HG02642 (cell line): ENCODE measurements around the gene BIN1.

Source experiments
- ATAC-seq: cut with Tn5 transposase; IDR thresholded peaks from one replicate; pipeline ENCODE4 v1.9.1; 2021; ENCODE audit warnings: mild to moderate bottlenecking; ENCODE audit not compliant: unreplicated experiment, poor library complexity

Gene BIN1

DNA sequence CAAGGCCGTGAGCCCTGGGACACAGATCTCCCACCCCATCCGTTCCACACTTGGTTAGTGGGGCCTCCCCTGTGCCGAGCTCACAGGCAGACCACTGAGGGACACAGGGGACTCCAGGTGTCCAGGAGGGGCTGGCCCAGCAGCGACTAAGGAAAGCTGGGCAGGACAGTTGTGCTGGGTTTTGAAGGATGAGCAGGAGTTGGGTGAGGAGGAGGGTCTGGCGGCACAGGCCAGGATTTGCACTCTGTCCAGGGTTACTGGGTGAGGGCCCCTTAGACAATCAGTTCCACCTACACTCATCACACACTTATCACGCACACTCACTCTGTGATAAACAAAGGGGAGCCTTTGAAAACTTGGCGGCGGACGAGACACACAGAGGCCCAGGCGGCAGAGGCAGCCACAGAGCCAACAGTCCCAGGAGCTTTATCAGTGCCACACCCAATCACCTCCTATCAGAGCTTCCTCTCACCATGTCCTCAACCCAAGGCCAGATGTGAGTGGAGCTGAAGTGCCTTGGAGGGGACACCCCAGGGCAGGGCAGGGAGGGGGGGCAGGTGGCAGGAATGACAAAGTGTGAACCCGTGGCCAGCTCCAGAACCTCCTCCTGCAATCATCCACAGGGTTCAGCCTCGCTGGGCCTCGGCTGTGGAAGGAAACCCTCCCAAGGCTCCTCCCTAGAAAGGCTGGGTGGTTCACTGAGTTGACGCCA, 26.6 kb downstream of the BIN1 start:
- peak; percentile 19 for ATAC-seq

DNA sequence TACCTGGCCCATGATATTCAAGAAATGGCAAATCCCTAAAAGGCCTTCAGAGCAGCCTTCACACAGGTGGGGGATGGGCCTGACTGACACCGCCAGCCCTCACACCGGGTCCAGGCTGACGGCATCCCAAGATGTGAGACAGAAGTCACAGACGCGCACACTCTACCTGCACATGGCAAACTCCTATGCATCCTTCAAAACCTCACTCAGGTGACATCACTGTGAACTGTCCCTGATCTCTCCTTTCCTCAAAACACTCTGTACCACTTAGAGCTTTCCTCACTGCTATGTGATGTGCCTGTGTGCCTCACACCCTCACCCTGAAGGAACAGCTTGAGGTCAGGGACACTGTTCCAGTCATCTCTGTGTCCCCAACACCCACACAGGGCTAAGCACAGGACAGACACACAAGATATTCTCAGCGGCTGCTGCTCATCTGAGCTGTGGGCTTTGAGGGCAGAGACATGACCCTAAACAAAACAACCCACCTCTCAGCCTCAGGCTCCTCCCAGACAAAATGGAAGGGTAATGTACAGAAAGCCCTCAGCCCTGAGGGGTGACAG, 27.5 kb downstream of the BIN1 start:
- no peak for ATAC-seq

DNA sequence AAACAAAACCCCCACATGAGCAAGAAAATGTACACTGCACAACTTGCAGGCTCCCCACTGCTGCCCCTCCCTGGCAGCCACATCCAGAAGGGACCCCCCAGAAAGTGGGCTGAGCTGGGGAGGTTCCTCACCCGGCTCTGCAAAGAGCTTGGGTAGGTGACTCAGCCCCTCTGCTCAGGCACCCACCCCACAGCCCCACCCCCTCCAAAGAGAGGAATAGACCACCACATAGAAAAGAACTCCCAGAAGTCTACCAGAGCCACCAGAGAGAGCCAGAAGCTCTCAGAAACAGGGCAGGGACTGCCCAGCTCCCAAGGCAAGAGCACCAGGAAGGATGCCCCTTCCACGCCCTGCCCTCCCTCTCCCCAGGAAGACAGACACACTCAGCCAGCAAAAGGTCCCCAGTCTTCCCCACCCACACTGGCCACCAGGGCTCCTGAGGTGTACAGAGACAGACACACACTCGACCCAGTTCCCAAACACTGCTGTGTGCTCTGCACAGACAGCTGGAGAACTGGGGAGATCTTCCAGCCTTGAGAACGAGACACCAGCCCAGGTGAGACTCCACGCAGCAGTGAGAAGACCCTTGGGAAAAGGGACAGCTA, 28.2 kb downstream of the BIN1 start:
- ATAC-seq, result no peak

DNA sequence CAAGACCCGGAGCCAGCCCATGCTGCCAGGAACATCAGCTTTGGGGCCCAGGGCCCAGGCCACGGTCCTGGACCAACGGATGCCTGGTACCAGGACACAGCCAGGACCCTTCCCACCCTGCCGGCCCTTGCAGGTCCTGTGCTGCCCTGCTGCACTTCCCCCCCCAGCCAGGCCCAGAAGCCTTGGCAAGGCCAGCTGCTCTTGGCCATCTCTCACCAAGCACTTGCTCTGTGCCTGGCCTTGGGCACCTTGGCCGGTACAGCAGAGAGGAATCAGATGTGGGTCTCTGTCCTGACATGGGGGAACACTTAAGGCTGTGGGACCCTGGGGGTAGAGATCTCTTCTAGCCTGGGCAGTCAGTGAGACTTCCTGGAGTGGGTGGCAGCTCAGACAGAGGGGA, 28.9 kb downstream of the BIN1 start:
- no peak for ATAC-seq

DNA sequence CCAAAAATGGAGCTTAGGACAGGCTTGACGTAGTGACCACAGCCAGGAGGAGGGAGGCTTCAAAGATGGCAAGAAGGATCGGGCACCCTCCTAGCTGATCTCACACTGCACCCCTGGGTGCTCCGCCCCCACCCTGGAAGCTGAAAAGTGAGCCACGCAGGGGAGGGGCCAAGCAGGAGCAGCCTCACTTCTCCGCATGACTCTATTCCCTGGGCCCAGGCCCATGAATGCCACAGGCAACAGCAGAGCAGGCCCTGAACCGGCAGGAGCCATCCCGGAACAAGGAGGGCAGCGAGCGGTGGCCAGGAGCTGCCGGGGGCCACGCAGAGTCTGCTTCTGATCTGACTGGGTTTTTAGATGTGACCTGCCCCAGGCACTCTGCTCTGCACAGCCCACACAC, 30.0 kb downstream of the BIN1 start:
- ATAC-seq, result no peak

DNA sequence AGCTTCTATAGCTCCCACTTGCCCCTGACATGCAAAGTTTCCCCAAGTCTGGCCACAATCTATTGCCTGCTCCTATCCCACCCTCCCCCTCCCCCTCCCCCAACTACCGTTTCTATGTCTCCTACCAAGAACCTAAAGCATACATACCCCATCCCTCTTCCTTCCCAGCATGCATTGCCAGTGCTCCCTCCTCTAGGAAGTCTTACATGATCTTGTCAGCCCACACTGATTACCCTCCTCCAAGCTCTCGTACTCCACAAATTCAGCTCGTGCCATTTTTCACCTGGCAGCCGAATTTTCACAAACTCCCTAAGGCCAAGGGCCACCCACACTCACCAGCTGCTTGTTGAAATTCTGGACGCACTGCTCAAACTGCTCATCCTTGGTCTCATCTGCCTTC, 30.7 kb downstream of the BIN1 start:
- ATAC-seq, result no peak

DNA sequence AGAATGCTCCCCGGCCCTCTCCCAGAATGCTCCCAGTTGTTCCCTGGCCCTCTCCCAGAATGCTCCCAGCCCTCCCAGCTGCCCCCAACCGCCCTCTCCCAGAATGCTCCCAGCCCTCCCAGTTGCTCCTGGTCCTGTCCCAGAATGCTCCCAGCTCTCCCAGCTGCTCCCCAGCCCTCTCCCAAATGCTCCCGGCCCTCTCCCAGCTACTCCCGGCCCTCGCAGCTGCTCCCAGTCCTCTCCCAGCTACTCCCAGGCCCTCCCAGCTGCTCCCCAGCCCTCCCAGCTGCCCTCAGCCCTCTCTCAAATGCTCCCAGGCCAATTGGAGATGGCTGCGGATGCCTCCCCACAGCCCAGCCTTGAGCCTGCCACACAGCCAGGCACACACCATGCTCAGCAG, 31.1 kb downstream of the BIN1 start:
- no peak for ATAC-seq

DNA sequence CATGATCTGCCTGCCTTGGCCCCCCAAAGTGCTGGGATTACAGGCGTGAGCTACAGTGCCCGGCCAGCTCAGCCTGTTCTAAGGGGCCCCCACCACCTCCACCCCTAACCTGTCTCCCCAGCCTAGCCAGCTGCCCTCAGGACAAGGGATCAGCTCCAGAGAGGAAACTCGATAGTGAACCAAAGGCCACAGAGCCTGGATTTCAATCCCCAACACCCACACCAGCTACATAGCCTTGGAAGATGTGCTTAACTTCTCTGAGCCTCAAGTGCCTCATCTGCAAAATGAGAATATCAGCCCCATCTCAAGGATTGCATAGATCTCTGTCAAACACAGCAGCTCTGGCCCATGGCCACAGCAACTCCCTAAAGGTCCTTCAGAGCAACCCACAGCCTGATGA, 32.0 kb downstream of the BIN1 start:
- no peak for ATAC-seq

DNA sequence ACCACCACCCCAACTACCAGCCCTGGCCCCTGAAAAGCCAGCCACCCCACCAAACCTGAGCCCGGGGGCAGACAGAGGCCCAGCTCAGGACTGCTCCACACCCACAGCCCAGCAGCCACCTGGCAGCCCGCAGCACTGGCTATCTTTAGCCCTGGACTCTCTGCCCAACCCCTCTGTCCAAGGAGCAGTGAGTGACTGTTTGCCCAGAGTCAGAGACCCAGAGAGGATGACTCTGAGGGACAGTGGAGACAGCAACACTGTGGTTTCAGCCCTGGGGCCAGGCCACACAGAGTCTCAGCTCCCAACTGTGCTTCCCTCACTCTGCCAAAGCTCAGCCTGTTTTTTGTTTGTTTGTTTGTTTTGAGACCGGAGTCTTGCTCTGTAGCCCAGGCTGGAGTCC, 32.6 kb downstream of the BIN1 start:
- ATAC-seq, result no peak

DNA sequence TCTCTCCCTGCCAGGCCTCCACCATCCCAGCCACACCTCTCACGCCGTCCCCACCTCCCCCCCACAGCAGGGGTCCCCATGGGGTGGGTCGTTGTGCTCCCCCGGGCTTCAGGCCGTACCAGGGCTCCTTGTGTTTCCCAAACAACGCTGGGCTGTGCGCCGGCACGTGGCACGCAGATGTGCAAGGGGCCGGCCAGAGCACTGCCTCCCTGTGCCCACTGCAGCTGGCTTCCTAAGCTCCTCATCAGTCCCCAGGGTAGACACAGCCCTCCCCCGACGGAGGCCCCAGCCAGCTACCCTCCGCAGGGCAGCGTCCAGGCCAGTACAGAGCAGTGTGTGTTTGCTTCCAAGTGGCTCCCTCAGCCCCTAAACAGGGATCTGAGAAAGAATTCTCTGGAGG, 34.0 kb downstream of the BIN1 start:
- ATAC-seq, result no peak

DNA sequence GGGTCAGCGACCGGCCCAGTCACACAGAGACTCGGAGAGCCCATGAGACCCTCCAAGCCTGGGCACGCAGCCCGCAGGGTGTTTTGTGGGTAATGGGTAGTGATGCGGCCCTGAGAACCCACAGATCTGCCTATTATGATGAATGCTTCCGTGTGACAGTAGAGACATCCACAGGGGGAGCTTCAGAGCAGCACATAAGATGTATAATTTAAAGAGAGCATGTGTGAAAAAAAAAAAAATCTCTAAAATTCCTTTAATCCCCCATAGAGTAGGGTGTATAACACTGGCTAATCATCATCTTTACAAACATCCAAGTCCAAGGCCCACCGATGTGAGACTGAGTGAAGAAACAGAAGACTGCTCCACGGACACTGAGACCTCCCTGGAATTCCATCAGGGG, 34.6 kb downstream of the BIN1 start:
- ATAC-seq, result no peak

DNA sequence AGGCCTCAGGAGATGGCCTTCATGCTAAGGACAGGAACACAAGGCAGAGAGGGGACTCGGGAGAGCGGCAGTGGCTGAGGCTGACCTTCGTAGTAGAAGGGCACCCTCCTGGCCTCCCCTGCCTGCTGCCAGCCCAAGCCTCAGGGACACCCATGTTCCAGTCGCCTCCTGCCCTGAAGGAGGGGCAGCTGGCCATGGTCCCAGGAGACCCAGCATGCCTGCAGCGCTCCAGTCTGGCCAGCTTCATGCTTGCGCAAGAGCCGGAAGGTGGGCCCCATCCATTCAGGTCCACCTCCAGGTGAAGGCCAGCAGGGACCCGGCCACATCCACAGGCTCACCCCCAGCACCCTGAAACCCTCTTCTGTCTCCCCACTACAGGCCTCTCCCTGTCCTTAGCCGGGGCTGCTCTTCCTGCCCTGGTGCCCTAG, 35.0 kb downstream of the BIN1 start:
- ATAC-seq, result no peak

DNA sequence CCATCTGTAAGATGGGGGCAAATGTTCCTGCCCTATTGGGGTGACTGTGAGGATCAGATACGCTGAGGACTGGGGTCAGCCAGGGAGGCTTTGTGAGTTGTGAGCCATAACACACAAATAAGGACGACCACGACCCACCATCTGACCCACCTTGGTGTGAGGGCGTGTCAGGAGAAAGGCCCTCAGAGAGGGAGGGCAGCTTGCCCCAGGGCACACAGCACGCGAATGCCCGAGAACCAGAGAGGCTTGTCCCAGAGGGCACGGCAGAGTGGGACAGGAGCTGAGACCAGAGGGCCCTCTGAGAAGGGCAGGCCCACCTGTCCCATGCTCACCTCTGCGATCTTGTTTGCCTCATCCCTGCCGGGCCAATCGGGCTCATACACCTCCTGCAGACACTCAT, 36.7 kb downstream of the BIN1 start:
- no peak for ATAC-seq

DNA sequence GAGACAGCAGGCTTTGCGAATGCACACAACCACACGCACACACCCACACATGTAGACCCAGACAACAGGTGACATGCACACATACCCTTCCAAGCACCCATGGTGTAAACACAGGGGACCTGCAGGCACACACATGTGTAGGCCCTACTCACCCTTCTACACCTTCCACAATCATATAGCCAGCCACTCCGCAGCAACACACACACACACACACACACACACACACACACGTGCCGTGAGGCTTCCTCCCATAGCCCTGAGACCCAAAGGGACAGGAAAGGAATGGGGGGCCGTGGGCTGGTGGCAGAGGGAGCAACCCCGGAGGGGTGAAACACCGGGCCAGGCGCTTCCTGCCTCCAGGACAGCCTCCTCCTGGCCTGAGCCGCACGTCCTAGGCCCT, 37.4 kb downstream of the BIN1 start:
- no peak for ATAC-seq

DNA sequence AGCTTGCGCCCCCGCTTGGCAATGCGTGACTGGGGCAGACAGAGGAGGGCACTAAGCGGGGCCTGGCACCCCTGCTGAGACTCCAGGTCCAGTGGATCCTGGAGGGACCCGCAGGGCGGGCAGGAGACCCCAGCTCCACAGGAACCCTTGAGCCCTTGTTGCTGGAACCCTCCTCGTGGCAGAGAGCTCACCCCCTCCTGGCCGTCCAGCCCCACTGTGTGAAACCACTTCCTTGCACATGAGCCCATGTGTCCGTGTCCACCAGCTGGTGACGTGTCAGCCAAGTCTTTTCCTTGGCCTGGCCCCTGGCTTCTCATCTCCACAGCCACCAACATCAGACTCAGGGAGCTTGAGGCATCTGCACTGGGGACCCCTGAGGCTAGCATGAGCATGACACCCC, 38.0 kb downstream of the BIN1 start:
- no peak for ATAC-seq

DNA sequence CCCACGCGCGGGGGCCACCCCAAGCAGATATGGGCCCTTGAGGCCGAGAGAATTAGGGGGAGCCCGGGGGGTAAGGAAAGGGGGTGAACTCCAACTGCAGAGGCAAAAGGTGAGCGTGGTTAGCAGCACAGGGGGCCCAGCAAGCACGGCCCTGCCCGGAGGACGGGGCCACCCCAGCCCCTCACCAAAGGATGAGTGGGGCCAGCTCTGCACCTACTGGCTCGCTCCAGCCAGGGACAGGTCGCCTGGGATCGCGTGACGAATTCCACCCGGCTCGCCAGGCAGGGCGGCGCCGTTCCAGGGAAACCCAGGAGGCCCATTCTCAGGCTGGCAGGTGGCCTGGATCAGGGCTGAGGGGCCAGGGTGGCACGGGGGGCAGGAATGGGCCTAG, 38.6 kb downstream of the BIN1 start:
- no peak for ATAC-seq

DNA sequence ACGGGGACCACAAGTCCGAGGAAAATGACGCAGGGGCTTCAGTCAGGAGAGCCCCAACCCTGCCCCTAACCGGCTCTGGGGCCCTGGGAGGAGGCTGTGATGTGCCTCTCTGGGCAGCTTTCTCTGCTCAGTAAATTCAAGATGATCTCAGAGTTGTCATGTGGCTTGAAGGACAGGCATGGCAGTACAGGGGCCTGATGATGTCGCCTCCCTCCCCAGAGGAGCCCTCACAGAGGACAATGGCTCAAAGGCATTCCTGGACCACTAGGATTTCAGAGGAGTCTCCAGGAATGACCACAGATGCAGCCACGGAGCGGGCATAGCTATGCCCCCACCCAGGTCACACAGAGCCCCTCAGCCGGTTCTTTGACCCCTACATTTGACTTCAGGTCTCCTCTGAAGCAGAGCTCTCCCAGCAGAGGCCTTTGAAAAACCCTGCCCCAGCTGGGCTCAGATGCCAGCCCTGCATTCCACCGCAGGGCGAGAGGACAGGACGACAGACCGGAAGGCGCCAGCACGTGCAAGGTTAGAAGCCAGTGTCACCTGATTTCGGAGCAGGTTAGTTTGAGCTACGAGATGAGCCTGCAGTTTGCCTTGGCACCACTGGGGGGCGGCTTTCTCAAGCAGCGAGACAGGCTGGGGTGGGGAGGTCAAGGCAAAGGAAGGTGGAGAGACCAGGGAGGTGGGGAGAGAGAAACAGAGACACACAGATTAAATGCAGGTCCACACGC, 39.2 kb downstream of the BIN1 start:
- ATAC-seq, result no peak

DNA sequence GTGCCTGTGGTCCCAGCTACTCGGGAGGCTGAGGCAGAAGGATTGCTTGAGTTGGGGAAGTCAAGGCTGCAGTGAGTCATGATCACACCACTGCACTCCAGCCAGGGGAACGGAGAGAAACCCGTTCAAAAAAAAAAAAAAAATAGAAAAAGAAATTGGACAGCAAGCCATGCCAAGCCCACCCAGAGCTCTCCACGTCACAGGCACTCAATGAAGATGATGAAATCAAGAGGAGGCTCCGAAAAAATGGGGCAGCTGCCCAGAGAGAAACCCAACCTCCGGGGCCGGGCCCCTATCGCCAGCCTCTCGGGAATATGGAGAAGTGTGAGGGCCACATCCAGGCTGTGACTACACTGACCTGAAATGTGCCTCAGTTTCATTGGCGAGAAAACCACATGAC, 40.0 kb downstream of the BIN1 start:
- no peak for ATAC-seq

DNA sequence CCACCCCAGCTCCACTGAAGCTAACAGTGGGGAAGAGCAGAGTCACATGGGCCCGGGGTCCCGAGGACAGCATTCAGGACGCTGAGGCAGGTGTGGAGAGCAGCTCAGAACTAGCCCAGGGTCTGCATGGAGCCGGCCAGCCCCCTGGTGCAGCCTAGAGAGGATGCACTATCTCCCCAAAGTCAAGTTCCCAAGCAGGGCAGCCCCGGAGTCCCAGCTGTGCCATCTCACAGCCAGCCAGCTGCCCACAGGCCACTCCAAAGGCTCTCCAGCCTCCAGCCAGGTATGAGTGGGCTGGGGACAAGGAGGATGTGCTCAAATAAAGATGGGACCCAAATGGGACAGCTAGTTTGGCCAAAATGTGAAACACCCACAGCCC, 41.0 kb downstream of the BIN1 start:
- ATAC-seq, result no peak

DNA sequence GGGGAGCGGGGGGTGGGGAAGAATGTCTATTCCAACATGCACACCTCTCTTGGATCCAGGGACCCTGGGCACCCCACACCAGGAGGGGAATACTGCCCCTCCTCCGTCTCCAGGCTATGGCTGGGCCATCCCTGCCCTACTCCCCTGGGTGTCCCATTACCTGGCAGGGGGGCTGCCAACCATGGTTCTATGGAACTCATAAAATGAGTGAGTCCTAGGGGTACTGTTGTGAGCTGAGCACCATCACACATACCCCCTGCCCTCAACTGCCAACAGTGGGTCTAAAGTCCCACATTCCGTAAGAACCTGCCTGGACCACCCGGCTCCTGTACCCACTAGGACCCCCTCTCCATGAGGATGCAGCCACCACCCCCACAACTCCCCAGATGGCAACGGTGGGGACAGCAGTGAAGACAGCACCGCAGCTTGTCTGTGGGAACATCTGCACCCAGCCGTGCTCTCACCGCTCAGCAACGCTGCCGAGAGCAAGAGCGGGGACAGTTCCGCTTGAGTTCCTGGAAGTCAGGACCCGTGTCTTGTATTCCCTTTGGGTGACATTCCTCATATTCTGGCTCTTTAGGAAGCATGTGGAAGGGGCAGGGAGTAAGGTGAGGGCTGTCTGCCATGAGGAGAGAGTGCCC, 41.5 kb downstream of the BIN1 start:
- ATAC-seq, result no peak

DNA sequence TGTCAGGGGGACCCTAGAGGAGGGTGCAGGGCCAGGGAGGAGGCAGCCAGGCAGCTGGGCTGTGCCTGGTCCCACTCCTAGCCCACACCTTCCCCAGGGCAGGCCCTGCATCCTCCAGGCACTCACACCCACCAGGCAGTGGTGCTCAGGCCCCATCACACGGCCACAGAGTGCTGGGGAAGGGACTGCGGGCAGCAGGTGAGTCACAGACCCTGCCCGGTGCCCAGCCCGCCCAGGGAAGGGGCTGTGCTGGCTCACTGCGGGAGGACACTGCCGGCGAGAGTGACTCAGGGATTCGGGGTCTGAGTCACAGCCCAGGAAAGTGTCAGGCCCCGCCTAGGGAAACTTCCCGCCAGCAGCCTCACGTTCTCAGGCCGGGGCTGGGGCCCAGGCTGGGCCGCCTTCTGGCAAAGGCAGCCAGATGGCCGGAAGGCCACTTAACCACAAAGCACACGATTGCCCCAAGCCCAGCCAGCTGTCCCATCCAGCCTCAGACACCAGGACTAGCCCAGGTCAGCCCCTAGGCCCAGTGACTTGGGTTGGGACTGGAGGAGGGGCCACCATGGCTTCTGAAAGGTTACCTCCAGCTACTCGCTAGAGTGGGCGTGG, 42.2 kb downstream of the BIN1 start:
- ATAC-seq, result peak; percentile 92
